Right lobe of liver (tissue), 4 donors: ENCODE results near the gene AGBL5.

Source experiments
- POLR2A ChIP-seq: fragments of 450-650 bp; IDR thresholded peaks from one replicate; pipeline ENCODE4 v1.6.1; 2017; ENCODE audit warnings: antibody characterized with exemption, mild to moderate bottlenecking
- TF ChIP-seq, protein P1 (sequence below), 4 donors: fragments of 200-600 bp in 3 of 4; fragments of 450-650 bp in 1 of 4; IDR thresholded peaks; one replicate each; pipeline versions ENCODE4 v1.5.1 to v1.8.0; 2016 to 2022; ENCODE audit warnings: antibody characterized with exemption in 4 of 4, mild to moderate bottlenecking in 2 of 4
- donor health status: DM: no; HTN: no; CAD: no.
- donor health status: DM: no; HTN: no; CAD: no.
- donor health status: DM: no; HTN: yes; CAD: no.

GRCh38 chr2:27069436-27069835, 18.0 kb downstream of the AGBL5 start:
- TF ChIP-seq, protein P1, sequence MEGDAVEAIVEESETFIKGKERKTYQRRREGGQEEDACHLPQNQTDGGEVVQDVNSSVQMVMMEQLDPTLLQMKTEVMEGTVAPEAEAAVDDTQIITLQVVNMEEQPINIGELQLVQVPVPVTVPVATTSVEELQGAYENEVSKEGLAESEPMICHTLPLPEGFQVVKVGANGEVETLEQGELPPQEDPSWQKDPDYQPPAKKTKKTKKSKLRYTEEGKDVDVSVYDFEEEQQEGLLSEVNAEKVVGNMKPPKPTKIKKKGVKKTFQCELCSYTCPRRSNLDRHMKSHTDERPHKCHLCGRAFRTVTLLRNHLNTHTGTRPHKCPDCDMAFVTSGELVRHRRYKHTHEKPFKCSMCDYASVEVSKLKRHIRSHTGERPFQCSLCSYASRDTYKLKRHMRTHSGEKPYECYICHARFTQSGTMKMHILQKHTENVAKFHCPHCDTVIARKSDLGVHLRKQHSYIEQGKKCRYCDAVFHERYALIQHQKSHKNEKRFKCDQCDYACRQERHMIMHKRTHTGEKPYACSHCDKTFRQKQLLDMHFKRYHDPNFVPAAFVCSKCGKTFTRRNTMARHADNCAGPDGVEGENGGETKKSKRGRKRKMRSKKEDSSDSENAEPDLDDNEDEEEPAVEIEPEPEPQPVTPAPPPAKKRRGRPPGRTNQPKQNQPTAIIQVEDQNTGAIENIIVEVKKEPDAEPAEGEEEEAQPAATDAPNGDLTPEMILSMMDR (IDR thresholded peaks at IDR 0.05) = no peak
- no peak for TF ChIP-seq POLR2A
